HG02763 (cell line): ENCODE data around the gene KSR2.

Experiments
- ATAC-seq: cut with Tn5 transposase; IDR thresholded peaks from one replicate; pipeline ENCODE4 v1.9.1; 2021; ENCODE audit warnings: mild to moderate bottlenecking, moderate library complexity; ENCODE audit not compliant: unreplicated experiment

KSR2 gene

DNA sequence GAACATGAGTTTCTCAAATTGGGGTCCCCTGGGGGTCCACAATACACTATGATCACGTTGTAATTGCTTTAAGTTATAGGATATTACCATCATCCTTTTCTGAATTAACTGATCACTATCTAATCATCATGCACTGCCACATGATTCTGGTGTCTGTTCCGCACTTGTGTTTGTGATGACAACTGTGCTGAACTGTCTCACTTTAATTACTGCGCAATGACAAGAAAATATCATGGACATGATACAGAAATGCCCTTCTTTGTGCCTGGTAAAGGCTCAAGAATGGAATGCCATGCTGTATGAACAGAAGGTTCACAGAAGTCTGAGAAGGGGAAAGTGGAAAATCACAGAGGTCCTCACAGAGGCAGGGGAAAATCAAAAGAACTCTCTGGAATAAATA is 541.6 kb downstream of the KSR2 start:
- ATAC-seq = no peak

GRCh38 chr12:117421987-117422386 is 546.8 kb downstream of the KSR2 start:
- no peak for ATAC-seq

GRCh38 chr12:117421068-117421752 is 547.6 kb downstream of the KSR2 start:
- no peak for ATAC-seq

GRCh38 chr12:117417004-117417403 is 551.8 kb downstream of the KSR2 start:
- ATAC-seq = no peak

GRCh38 chr12:117412465-117413188 is 556.2 kb downstream of the KSR2 start:
- ATAC-seq = no peak

GRCh38 chr12:117409286-117409685 is 559.5 kb downstream of the KSR2 start:
- no peak for ATAC-seq

- no peak for ATAC-seq
Measured at GRCh38 chr12:117408161-117408791, 560.5 kb downstream of the KSR2 start.

DNA sequence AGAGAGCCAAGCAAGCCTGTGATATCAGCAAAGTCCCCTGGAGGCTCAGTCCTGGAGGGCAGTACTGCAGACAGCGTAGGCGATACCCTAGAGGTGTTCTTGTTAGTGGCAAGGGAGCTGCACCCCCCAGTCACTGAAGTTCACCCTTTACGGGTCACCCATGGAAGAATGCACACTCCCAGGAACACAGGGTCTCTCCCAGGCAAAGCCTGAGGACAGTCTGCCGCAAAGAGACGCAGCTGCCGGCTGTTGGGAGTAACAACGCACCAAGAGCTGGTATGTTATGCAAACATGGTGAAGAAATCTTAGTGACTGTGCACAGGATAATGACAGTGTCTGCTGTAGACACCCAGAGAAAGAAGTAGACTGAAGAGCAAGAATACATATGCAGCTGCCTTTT is 563.9 kb downstream of the KSR2 start:
- no peak for ATAC-seq

DNA sequence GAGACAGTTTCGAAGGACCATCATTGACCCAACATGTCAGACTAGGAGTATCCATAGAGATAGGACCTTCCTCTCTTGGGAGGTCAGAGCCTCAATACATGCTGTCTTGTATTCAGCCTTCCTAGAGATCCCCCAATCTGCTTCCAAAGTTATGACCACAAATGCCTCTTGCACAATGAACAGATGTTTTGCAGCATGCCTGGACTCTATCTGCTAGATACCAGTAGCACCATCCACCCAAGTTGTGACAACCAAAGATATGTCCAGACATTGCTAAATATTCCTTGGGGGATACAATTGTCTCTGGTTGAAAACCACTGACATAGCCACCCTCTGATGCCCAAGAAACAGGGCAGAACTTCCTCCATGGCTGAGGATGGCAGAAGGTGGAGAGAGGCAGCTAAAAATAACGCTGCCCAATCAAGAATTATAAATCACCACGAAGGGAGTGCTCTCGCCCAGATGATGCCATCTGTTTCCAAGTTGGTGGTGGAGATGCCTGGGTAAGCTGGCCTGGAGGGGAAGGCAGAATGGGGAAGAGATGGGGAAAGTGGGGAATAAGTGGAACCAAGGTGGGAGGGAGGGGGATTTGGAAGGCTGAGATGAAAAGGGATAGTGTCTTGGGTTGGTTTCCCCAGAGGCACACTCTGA is 564.5 kb downstream of the KSR2 start:
- no peak for ATAC-seq

DNA sequence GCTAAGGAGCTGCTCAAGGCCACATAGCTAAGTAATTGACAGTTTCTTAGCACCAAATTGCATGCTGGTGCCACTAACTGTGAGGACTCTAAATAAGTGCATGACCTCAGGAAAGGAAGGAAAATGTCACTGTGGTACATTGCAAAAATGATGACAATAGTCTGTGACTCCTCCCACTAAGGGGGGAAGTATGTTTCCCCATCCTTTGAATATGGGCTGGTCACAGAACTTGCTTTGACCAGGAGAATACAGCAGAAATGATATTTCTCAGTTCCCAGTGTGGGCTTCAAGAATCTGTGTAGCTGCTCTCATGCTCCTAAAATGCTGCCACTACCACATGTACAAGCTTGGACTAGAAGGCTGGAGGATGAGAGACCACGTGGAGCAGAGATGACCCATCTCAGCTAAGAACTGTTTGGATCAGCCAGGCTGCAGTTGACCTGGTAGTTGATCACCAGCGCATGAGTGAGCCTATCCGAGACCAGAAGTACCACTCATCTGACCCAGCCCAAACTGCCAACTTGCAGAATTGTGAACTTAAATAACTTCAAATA is 565.1 kb downstream of the KSR2 start:
- no peak for ATAC-seq
